ENCODE results near the gene MAPKAPK2. TPM values are rescaled to one million over a fixed set of nuclear protein-coding genes. Genes with fewer than 3 reads are reported as not detected.
"Not testable (repeated sequence)": the region's sequence is repeated elsewhere in the genome, so short reads cannot be mapped to it uniquely, and the experiment has no call there.

Gene MAPKAPK2
- total RNA-seq, 2 donors from 2014 or later: 104 to 115 TPM

DNA sequence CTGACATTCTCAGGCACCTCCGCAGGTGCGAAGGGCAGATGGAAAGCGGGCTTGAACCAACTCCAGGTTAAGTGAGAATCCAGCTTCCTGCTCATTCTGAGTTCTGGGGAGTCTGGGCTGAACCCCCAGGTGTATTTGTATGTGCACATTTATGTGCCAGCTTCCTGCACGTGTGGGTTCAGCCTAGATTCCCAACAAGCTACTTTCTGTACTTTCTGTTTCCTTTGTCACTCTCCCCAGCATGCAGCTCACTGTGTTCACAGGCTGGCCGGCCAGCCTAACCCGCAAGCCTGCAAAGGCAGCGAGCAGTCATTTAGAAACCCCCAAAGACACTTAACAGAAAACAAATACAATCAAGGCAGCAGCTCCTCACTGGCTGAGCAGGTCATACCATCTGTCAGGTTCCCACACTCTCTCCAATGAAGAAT is 84.6 kb downstream of the MAPKAPK2 start:
- Mint-ChIP-seq H3K4me3 (peak overlapping the region; percentile 66), H3K27ac (peak overlapping the region; percentile 44 to 55), H3K4me1 (ENCODE audit: low read depth in 2 of 2) (peaks cover 76 to 88% of the 10 kb centered on the region in 2 donors), H3K27me3 (peaks cover 9 to 19% of the 10 kb centered on the region in 2 donors), H3K9me3 (no peaks in the 10 kb centered on the region), H3K36me3 (peaks cover 3% of the 10 kb centered on the region)
- DNase-seq (ENCODE audit: low spot score) (peak; percentile 93), ATAC-seq (peak; percentile 86)

DNA sequence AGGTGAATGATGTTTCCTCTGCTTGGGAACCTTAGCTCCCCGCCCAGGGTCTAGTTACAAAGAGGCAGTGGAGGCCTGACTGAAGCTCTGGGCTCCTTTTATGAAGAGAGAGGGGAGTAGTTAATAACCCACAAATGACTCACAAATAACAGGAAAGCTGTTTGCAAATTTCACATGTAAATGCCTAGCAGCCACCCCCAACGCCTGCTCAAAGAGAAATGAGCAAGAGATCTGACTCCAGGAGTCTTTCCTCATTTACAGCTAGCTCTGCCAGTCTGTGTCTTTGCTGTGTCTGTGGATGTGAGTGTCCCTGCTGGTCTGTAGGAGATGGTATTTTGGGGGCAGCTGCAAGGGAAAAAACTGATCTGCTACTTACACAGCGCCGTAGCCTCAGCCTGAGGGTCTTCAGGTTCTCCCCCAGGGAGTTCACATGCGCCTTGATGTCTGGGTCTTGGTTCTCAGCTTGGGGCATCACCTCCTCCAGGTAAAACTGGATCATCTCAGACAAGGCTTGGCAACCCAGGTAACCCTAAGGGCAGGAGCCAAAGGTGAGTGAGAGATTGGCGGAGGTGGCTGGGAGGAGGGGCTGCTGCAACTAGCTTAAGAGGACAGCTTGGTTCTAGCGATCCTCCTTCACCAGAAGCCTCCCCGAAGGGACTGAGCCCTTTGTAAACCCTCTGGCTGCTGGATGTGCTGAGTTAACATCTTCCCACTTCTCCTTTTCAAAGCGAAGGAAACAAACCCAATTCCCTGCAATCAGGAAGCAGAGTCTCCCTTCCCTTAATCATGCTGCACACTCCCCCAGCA is 86.0 kb downstream of the MAPKAPK2 start, which contains the start of gene IL19:
Gene IL19, plus strand, starts transcription at position 243 of the 807 bp plus-strand sequence. CDS start 65,890 bp downstream, outside the sequence.
- no peak for ATAC-seq

DNA sequence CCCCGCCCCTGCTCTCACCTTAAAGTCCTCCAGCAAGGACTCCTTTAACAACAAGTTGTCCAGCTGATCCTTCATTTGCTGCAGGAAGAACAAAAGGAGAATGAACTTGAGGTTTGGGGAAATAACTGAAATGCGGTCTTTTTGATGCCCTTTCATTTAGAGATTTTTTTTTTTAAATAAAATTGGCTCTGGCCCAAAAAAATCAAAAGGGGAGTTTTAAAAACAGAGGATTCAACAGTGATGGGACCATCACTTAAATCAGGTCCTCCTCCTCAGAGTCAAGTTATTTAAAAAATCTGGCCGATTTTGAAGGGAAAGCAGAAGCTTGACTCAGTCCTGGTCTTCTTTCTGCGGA is 86.6 kb downstream of the MAPKAPK2 start:
- H3K4me1 Mint-ChIP-seq (ENCODE audit: low read depth in 2 of 2): peaks cover 68 to 69% of the 10 kb centered on the region in 2 donors
- peak overlapping the region; percentile 29 for H3K4me3 Mint-ChIP-seq
- no peaks in the 10 kb centered on the region for H3K9me3 Mint-ChIP-seq
- ATAC-seq: no peak
- no peaks in the 10 kb centered on the region for H3K36me3 Mint-ChIP-seq
- H3K27me3 Mint-ChIP-seq: peaks cover 9 to 28% of the 10 kb centered on the region in 2 donors
- no peak for DNase-seq (ENCODE audit: low spot score)
- H3K27ac Mint-ChIP-seq: peak overlapping the region in 1 of 2 donors; percentile 44

More for the DNA sequence above, 86.0 kb downstream of the MAPKAPK2 start, which contains the start of gene IL19:
- Mint-ChIP-seq H3K27me3 (peaks cover 9 to 28% of the 10 kb centered on the region in 2 donors), H3K27ac (peak within 1 kb of the TSS; percentile 44 to 55), H3K4me1 (ENCODE audit: low read depth in 2 of 2) (peaks cover 74 to 75% of the 10 kb centered on the region in 2 donors), H3K36me3 (no peaks in the 10 kb centered on the region), H3K9me3 (no peaks in the 10 kb centered on the region), H3K4me3 (peak within 1 kb of the TSS; percentile 66)
- DNase-seq (ENCODE audit: low spot score): no peak

DNA sequence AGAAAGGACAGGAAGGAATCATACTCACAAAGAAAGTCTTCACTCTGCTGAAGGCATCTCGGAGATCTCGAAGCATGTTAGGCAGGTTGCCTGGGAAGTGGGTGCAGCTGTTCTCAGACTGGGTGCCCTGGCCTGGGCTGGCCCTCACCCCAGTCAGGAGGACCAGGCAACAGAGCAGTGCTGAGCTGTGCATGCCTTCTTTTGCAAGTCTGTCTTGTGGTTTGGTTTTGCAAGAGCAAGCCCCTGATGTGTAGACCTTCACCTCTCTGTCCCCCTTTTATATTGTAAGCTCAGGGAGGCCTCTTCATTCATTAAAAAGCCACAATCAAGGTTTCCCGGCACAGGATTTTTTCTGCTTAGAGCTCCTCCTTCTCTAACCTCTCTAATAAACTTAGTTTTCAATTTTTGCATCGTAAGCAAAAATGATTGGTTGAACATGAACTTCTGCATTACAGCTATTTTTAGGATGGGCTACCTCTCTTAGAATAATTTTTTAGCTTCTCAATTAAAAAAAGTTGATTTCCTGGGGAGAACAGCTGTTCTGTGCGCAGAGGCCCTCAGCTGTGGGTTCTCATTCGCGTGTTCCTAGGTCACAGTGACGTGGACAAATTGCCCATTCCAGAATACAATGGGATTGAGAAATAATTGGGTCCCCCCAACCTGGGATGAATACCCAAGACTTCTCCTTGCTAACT is 87.7 kb downstream of the MAPKAPK2 start, which contains the start of gene IL10:
Gene IL10, minus strand, starts transcription at position 252 of the 695 bp plus-strand sequence. Its CDS starts 59 bp downstream, at position 193.
- H3K27me3 Mint-ChIP-seq: peaks cover 9 to 28% of the 10 kb centered on the region in 2 donors
- peak within 1 kb of the TSS; percentile 29 for H3K4me3 Mint-ChIP-seq
- DNase-seq (ENCODE audit: low spot score) (no peak), ATAC-seq (peak in 1 of 2 donors; percentile 30)
- H3K36me3 Mint-ChIP-seq: no peaks in the 10 kb centered on the region
- no peaks in the 10 kb centered on the region for H3K9me3 Mint-ChIP-seq
- H3K4me1 Mint-ChIP-seq (ENCODE audit: low read depth in 2 of 2): peaks cover 58% of the 10 kb centered on the region in 2 donors
- peak within 1 kb of the TSS in 1 of 2 donors; percentile 44 for H3K27ac Mint-ChIP-seq

DNA sequence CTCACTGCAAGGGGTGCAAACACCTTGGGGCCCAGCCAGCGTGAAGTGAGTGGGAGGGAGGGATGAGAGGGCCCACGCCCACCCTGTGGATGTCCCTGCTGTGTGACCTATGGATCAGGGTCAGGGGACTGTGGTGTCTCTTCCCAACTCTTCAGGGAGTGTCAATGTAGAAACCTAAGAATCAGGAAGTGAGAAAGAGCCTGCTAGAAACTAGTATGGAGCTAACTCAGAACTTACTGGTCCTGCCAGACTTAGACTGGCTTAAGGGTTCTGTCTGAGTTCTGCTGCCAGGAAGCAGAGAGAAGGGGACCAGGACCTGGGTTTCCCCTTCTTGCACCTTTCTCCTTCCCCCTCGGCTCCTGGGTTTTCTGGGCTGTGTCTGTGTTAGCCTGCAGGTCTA is 89.4 kb downstream of the MAPKAPK2 start:
- peaks cover 44 to 46% of the 10 kb centered on the region in 2 donors for H3K4me1 Mint-ChIP-seq (ENCODE audit: low read depth in 2 of 2)
- H3K36me3 Mint-ChIP-seq: no peaks in the 10 kb centered on the region
- DNase-seq (ENCODE audit: low spot score) (no peak), ATAC-seq (no peak)
- peaks cover 9 to 28% of the 10 kb centered on the region in 2 donors for H3K27me3 Mint-ChIP-seq
- no peak overlapping the region for H3K4me3 Mint-ChIP-seq
- H3K27ac Mint-ChIP-seq: no peak overlapping the region
- H3K9me3 Mint-ChIP-seq: no peaks in the 10 kb centered on the region

DNA sequence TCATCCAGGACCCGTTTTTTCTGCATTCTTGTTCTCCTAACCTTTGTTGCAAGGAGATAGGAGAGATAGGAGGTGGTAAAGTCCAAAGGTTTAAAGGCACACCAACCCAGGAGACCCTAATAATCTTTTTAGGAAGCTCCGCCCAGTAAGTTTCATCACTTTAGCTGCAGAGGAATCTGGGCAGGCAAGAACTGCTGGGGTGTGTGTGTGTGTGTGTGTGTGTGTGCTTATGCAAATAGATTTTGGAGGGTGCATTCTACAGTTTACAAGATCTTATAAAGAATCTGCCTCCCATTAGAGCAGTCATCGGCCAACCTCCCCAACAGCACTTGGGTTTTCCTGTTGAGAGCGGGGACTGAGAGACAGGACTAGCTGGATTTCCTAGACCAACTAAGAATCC is 91.5 kb downstream of the MAPKAPK2 start:
- H3K27ac Mint-ChIP-seq: no peak overlapping the region
- no peak overlapping the region for H3K4me3 Mint-ChIP-seq
- H3K36me3 Mint-ChIP-seq: no peaks in the 10 kb centered on the region
- H3K4me1 Mint-ChIP-seq (ENCODE audit: low read depth in 2 of 2): peaks cover 23 to 25% of the 10 kb centered on the region in 2 donors
- ATAC-seq (no peak), DNase-seq (ENCODE audit: low spot score) (no peak)
- peaks cover 9 to 25% of the 10 kb centered on the region in 2 donors for H3K27me3 Mint-ChIP-seq
- no peaks in the 10 kb centered on the region for H3K9me3 Mint-ChIP-seq

DNA sequence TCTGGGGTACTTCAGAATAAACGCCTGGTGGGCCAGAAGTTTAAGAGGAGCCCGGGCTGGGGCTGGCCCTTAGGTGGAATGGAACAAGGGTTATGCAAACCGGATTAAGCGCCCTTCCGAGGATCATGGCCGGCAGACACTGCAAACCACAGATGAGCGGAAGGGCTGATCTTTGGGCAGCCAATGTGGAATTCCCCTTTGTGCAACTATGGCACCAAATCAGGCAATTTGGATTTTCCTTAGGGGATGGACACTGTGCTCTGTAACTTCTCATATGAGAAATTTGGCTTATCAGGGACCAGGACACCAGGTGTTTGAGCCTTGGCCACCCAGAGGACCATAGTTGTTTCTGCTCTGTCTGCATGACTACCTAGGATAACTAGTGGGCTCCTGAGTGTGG is 93.3 kb downstream of the MAPKAPK2 start:
- H3K36me3 Mint-ChIP-seq: no peaks in the 10 kb centered on the region
- H3K27ac Mint-ChIP-seq: no peak overlapping the region
- DNase-seq (ENCODE audit: low spot score) (no peak), ATAC-seq (no peak)
- H3K9me3 Mint-ChIP-seq: no peaks in the 10 kb centered on the region
- H3K4me1 Mint-ChIP-seq (ENCODE audit: low read depth in 2 of 2): peaks cover 20 to 22% of the 10 kb centered on the region in 2 donors
- H3K4me3 Mint-ChIP-seq: no peak overlapping the region
- H3K27me3 Mint-ChIP-seq: peaks cover 0 to 19% of the 10 kb centered on the region in 2 donors

DNA sequence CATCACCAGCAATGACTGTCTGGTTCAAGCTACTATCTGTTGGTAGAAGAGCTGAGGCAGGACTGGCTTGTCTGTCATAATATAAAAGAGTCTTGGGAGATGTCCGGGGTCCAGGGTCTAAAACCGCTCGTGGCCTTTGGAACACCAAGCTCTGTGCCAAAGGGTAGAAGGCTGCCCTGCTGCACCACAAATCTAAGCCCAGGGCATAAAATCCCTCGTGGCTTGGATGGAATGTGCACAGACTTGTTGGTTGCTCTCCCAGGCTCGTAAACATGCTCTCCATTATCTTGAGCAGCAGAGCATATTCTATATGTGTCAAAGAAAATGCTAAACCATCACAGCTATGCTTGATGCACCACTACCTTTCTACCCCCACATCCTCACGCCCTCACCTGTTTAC is 94.2 kb downstream of the MAPKAPK2 start:
- not testable (repeated sequence) for H3K9me3 Mint-ChIP-seq; H3K4me3 Mint-ChIP-seq; ATAC-seq; H3K27ac Mint-ChIP-seq; H3K36me3 Mint-ChIP-seq; DNase-seq (ENCODE audit: low spot score)
- Mint-ChIP-seq H3K27me3 (peaks cover 0 to 14% of the 10 kb centered on the region in 2 donors), H3K4me1 (ENCODE audit: low read depth in 2 of 2) (peaks cover 16 to 22% of the 10 kb centered on the region in 2 donors)

DNA sequence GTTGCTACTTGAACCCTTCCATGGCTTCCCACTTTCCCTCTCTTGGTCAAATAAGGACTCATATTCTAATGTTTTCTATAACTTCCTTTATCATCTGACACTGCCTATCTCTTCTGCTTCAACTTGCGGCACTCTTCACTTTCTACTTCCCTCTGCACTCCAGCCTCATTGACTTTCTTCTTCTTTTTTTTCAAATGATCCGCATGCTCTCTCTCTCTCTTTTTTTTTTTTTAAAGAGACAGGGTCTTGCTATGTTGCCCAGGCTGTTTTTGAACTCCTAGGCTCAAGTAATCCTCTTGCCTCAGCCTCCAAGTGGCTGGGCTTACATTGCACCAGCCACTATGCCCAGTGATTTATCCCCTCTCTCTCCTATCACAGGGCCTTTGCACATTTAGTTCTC is 94.9 kb downstream of the MAPKAPK2 start:
- DNase-seq (ENCODE audit: low spot score) (no peak), ATAC-seq (no peak)
- no peak overlapping the region for H3K27ac Mint-ChIP-seq
- no peaks in the 10 kb centered on the region for H3K9me3 Mint-ChIP-seq
- no peaks in the 10 kb centered on the region for H3K36me3 Mint-ChIP-seq
- peaks cover 17 to 29% of the 10 kb centered on the region in 2 donors for H3K4me1 Mint-ChIP-seq (ENCODE audit: low read depth in 2 of 2)
- H3K4me3 Mint-ChIP-seq: no peak overlapping the region
- H3K27me3 Mint-ChIP-seq: peaks cover 0 to 16% of the 10 kb centered on the region in 2 donors

DNA sequence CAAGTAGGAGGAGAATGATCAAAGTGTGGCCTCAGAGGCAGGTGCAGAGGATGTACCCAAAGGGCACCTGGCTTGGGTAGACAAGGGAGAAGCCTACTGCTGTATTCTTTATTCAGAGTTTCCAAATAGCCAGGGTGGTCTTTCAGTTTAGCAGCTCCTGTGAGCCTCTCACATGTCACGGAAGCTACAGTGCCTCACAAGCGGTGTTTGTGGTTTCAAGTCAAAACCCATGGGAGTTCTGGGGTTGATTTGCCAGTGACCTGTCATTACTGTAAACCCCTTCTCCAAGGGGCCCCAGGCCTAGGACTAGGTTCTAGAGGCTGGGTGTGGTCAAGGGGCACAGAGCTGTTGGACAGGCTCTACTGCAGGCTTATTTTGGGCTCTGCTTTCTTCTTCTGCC is 97.7 kb downstream of the MAPKAPK2 start:
- DNase-seq (ENCODE audit: low spot score) (peak; percentile 73), ATAC-seq (peak; percentile 43 to 62)
- H3K27ac Mint-ChIP-seq: no peak overlapping the region
- no peaks in the 10 kb centered on the region for H3K36me3 Mint-ChIP-seq
- H3K4me3 Mint-ChIP-seq: peak overlapping the region; percentile 33
- peaks cover 16 to 26% of the 10 kb centered on the region in 2 donors for H3K27me3 Mint-ChIP-seq
- peaks cover 40 to 57% of the 10 kb centered on the region in 2 donors for H3K4me1 Mint-ChIP-seq (ENCODE audit: low read depth in 2 of 2)
- no peaks in the 10 kb centered on the region for H3K9me3 Mint-ChIP-seq

DNA sequence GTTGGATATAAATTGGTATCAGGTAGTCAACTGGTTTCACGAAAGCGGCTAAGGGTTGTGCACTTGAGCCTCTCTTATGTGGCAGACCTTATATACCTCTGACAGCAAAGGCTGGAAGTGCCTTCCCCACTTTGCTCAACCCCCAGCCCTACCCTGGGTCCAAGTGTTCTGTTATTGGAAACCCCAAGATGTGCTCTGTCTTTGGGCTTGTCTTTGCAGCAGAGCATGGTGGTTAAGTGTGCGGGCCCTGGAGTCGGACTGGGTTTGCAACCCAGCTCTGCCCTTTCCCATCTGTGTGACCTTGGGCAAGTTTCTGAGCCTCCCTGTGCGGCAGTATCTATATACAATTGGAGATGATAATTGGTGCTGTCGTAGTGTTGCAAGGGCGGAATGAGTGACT is 98.8 kb downstream of the MAPKAPK2 start:
- Mint-ChIP-seq H3K4me3 (no peak overlapping the region), H3K36me3 (no peaks in the 10 kb centered on the region), H3K27ac (peak overlapping the region in 1 of 2 donors; percentile 56), H3K9me3 (no peaks in the 10 kb centered on the region), H3K4me1 (ENCODE audit: low read depth in 2 of 2) (peaks cover 46 to 65% of the 10 kb centered on the region in 2 donors), H3K27me3 (peaks cover 23 to 37% of the 10 kb centered on the region in 2 donors)
- no peak for DNase-seq (ENCODE audit: low spot score)
- ATAC-seq: no peak

Data from natural killer cell treated with Interleukin-12 subunit alpha and Interleukin-12 subunit beta and Interleukin-15 and Interleukin-18, amount 100 ng/mL, for 72 hours (primary cell).